Heart right ventricle (tissue), 16 donors: ENCODE measurements around the gene CYP2W1. TPM values are rescaled to one million over a fixed set of nuclear protein-coding genes. Genes with fewer than 3 reads are reported as not detected.
A peak's percentile ranks its signal among the peaks of the same experiment; 100 is the strongest.

Source experiments
- ATAC-seq, 8 donors: fragments of 200-7000 bp; cut with Tn5 transposase; one replicate each; pipeline ENCODE4 v1.9.1; 2020; ENCODE audit warnings: mild to moderate bottlenecking in 8 of 8, moderate library complexity in 8 of 8, moderate number of reproducible peaks in 1 of 8
- DNase-seq, 2 donors: peaks; one replicate each; pipeline ENCODE4 v3.0.0-alpha.2; 2020
- H3K27ac ChIP-seq, 10 donors: fragments of 200-600 bp; sonication (generic) in 2 of 10; one replicate each; pipeline versions ENCODE4 v1.5.0 to v1.8.0; 2020 to 2022; ENCODE audit warnings: mild to moderate bottlenecking in 3 of 10
- H3K27me3 ChIP-seq, 7 donors: fragments of 200-600 bp; one replicate each; pipeline ENCODE4 v1.8.0; 2021 to 2022; ENCODE audit warnings: mild to moderate bottlenecking in 2 of 7
- H3K36me3 ChIP-seq, 9 donors: fragments of 200-600 bp; sonication (generic) in 1 of 9; one replicate each; pipeline versions ENCODE4 v1.5.0 to v1.8.0; 2020 to 2022; ENCODE audit warnings: mild to moderate bottlenecking in 2 of 9
- H3K4me1 ChIP-seq, 9 donors: fragments of 200-600 bp; sonication (generic) in 1 of 9; one replicate each; pipeline versions ENCODE4 v1.5.0 to v1.8.0; 2020 to 2022; ENCODE audit warnings: mild to moderate bottlenecking in 4 of 9
- H3K4me3 ChIP-seq, 10 donors: fragments of 200-600 bp; sonication (generic) in 2 of 10; one replicate each; pipeline versions ENCODE4 v1.5.0 to v1.8.0; 2020 to 2022; ENCODE audit warnings: mild to moderate bottlenecking in 7 of 10, moderate library complexity in 2 of 10
- H3K9me3 ChIP-seq, 11 donors: fragments of 200-600 bp in 10 of 11; sonication (generic) in 2 of 11; one replicate each; pipeline versions ENCODE4 v1.5.0 to v1.8.0; 2013 to 2022; ENCODE audit warnings: mild to moderate bottlenecking in 2 of 11, control low read depth in 1 of 11, moderate library complexity in 1 of 11
- WGBS, 2 donors: extraction: QIAGEN DNeasy Blood & Tissue Kit; methylation state at CpG; one replicate each; pipeline ENCODE4 v1.1.7; 2013; ENCODE audit warnings: inconsistent platforms in 1 of 2; 5-methylcytosine and 5-hydroxymethylcytosine counted together
- intact Hi-C, 10 donors: fragments of 100-400 bp; cut with DNase I; formaldehyde crosslinking; loops; one replicate each; pipeline versions ENCODE4 v1.11.1 to v1.14.2; 2022
- polyA plus RNA-seq, 2 donors: library from polyadenylated mRNA; stranded (reverse); fragments of 200-250 nt; gene quantifications; one replicate each; pipeline ENCODE4 v1.2.3, GENCODE V29; 2013
- total RNA-seq, 10 donors: library from RNA; stranded (reverse); fragmentation: NEBNext Ultra II Directional in 3 of 10; extraction: Animal tissue kit (Norgen Biotek cat#: 25700) in 3 of 10; gene quantifications; one replicate each; pipeline versions ENCODE4 v1.2.1 to v1.2.4, GENCODE V29; 2021 to 2023
- TF ChIP-seq, protein P1 (sequence below), 9 donors: fragments of 200-600 bp; sonication (generic) in 2 of 9; IDR thresholded peaks; one replicate each; pipeline versions ENCODE4 v1.5.0 to v1.8.0; 2021 to 2022; ENCODE audit warnings: antibody characterized with exemption in 9 of 9, mild to moderate bottlenecking in 5 of 9, moderate library complexity in 1 of 9
- donor health status: Arrhythmogenic right ventricular cardiomyopathy.
- donor health status: ischemic (EF 13 %, LVEDD 7.1; RV severe dilation, severe dysfunction).
- donor health status: healthy with polysubstance abuse.
- donor health status: DM: no; HTN: yes; CAD: no.
- donor health status: DM: no; HTN: no; CAD: no.
- donor health status: ischemic (EF 25% LVEDD 6.9; RV normal size, moderate dysfunction).
- donor health status: ischemic (EF 25% LVEDD 5.7; RV mildly dilated, moderate dysfunction).
- donor health status: healthy.
- donor health status: DM: yes; HTN: yes; CAD: no.
- donor health status: Ischemic cardiomyopathy.
- donor health status: ischemic (EF 35%, LVEDD 5.7; RV mildly dilated, moderate dysfunction).
- donor health status: nonischemic (EF 11% LVEDD 7.7; RV severe dilation, severe dysfunction).
- donor health status: DM: yes; HTN: yes; CAD: no.
- donor health status: PGD.
- donor health status: ischemic (EF 29% LVEDD 5.4; RV normal size, mild dysfunction).
- donor health status: nonischemic (EF 23%, LVEDD 6.1; RV moderate dilation, normal function).

The CYP2W1 gene
- total and polyA plus RNA-seq, 12 donors = not detected

DNA sequence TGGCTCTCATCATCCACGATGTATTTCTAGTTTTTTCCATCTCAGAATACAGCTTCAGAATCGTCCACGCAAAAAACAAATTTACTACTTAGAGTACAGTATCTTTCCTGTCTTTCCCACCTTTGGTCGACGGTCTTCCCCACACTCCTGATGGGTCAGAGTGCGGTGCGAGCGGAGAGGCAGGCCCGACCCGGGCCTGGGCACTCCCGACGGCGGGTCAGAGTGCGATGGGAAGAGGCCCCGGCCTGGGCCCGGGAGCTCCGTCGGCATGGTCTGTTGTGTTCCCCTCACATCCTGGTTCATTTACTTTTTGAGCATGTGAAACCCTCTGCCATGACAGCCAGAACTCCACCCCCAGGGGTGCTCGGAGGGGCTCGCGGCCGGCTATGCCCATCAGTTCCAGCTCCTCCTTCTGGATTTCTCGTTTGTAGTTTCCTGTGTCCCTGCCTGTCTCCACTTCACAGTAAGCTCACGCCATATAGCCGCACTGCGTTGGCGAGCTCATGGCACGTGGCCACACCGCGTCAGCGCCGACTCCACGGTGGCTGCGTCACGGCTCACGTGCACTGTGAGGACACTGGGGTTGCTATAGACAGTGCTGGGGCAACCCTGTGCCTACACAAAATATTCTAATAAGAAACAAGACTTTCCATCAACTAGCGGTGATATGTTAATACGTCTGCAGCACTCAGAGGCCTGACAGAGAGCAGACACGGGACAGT lies 15.5 kb upstream of the CYP2W1 start:
- Histone ChIP-seq H3K9me3 (no peaks in the 10 kb centered on the region), H3K4me1 (peaks cover 21 to 67% (median 55%) of the 10 kb centered on the region in 9 donors), H3K27ac (peak overlapping the region in 6 of 10 donors; percentile 14 to 56 (median 44)), H3K27me3 (peaks cover 0 to 4% (median 0%) of the 10 kb centered on the region in 7 donors), H3K36me3 (peaks cover 0 to 63% (median 42%) of the 10 kb centered on the region in 9 donors), H3K4me3 (no peak overlapping the region)
- DNase-seq (no peak), ATAC-seq (peak in 2 of 8 donors; percentile 19 to 22)
- 88 to 89% methylated on average over 39 of the region's 39 CpGs for WGBS, 2 donors
- TF ChIP-seq, protein P1, sequence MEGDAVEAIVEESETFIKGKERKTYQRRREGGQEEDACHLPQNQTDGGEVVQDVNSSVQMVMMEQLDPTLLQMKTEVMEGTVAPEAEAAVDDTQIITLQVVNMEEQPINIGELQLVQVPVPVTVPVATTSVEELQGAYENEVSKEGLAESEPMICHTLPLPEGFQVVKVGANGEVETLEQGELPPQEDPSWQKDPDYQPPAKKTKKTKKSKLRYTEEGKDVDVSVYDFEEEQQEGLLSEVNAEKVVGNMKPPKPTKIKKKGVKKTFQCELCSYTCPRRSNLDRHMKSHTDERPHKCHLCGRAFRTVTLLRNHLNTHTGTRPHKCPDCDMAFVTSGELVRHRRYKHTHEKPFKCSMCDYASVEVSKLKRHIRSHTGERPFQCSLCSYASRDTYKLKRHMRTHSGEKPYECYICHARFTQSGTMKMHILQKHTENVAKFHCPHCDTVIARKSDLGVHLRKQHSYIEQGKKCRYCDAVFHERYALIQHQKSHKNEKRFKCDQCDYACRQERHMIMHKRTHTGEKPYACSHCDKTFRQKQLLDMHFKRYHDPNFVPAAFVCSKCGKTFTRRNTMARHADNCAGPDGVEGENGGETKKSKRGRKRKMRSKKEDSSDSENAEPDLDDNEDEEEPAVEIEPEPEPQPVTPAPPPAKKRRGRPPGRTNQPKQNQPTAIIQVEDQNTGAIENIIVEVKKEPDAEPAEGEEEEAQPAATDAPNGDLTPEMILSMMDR (IDR thresholded peaks at IDR 0.05) = no peak
- intact Hi-C loops = loop anchor here in 1 of 10 donors (10.0 kb wide), 2 partner anchors 83 to 183 kb away; no protein-coding TSS in a partner anchor

DNA sequence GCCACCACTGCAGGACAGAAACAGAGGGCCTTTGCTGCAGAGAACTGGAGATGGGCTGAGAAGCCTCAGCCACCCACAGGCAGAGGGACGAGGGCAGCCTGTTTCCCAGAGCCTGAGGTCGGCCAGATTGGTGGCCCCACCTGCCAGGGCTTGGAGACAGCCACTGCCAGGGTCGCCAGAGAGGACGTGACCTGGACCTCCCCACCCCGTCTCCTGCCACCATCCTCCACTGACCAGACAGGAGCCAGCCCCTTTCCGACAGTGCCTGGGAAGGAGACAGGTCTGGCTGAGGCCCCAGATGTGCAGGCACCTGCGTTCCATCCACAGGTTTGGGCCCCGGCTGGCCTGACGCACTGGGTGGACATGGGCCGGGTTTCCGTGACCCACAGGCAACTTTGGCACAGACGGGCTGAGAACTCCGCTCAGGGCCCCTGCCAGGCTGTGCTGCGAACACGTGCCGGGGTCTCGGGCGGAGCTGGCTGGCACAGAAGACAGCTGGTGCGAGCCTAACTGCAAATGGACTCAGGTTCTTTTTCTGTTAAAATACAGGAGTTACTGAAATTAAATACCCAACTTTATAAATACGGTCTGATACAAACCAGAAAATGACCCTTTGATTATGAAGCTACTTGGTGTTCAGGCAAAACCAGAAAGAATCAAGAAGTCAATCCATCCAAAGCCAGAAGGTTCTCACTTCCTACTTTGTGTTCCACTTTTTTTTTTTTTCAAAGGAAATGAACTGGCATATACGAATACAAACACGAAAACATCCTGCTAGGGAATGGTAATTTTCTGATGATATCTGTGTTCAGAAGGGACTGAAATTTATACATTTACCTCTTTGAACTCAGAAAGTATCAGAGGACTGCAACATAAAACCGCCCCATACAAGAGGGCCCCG lies 14.5 kb upstream of the CYP2W1 start:
- no peak for DNase-seq
- WGBS, 2 donors = 85 to 90% methylated on average over 24 of the region's 24 CpGs
- Histone ChIP-seq H3K9me3 (no peaks in the 10 kb centered on the region), H3K27ac (peak overlapping the region in 6 of 10 donors; percentile 14 to 56 (median 44)), H3K27me3 (no peaks in the 10 kb centered on the region), H3K36me3 (peaks cover 0 to 72% (median 42%) of the 10 kb centered on the region in 9 donors), H3K4me3 (no peak overlapping the region), H3K4me1 (peaks cover 23 to 76% (median 58%) of the 10 kb centered on the region in 9 donors)
- intact Hi-C loops = loop anchor here in 1 of 10 donors (10.0 kb wide), 2 partner anchors 84 to 184 kb away; no protein-coding TSS in a partner anchor
- ATAC-seq = peak in 1 of 8 donors; percentile 2
- TF ChIP-seq, protein P1 (IDR thresholded peaks at IDR 0.05) = no peak

DNA sequence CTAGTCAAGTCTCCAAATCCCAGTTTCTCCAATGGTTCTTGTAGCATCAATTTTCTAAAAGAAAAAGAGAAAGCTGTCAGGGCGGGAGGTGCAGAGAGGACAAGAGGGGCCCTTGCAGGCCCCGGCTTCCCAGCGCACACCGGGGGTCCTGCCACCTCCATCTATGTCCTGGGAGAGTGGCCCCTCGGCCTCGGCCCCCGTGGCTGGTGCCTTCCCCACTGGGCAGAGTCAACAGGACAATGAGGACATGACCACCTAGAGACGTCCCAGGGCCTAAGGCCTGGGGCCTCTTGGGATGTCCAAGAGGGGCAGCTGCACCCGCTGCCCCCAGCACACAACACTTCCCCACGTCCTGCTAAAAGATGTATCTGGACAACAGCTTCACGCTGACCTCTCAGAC lies 13.6 kb upstream of the CYP2W1 start:
- no peak for ATAC-seq
- 93% methylated on average over 11 of the region's 11 CpGs for WGBS, 2 donors
- no peak for DNase-seq
- peaks cover 19 to 76% (median 58%) of the 10 kb centered on the region in 9 donors for H3K4me1 ChIP-seq
- no peaks in the 10 kb centered on the region for H3K27me3 ChIP-seq
- no peaks in the 10 kb centered on the region for H3K9me3 ChIP-seq
- intact Hi-C loops = loop anchor here in 1 of 10 donors (10.0 kb wide), 2 partner anchors 85 to 185 kb away; no protein-coding TSS in a partner anchor
- TF ChIP-seq, protein P1 (IDR thresholded peaks at IDR 0.05) = no peak
- H3K4me3 ChIP-seq = no peak overlapping the region
- H3K27ac ChIP-seq = peak overlapping the region in 2 of 10 donors; percentile 31 to 56
- peaks cover 0 to 74% (median 42%) of the 10 kb centered on the region in 9 donors for H3K36me3 ChIP-seq

DNA sequence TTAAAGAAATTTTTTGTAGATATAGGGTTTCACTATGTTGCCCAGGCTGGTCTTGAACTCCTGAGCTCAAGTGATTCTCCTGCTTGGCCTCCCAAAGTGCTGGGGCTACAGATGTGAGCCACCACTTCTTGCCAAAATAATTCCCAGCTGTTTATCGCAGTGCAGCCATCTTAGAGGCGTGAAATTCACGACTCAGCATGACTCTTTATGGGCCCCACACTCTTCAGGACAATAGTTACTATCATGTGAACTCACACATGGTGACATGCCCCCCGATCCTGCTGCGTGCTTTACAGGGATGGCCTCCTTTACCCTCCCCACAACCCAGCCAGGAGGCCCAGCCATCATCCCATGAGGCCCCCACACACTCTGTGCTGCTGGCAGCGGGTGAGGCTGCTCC lies 12.2 kb upstream of the CYP2W1 start:
- Histone ChIP-seq H3K27ac (no peak overlapping the region), H3K27me3 (no peaks in the 10 kb centered on the region), H3K36me3 (peaks cover 0 to 74% (median 42%) of the 10 kb centered on the region in 9 donors), H3K4me3 (no peak overlapping the region), H3K4me1 (peaks cover 7 to 67% (median 52%) of the 10 kb centered on the region in 9 donors), H3K9me3 (no peaks in the 10 kb centered on the region)
- WGBS, 2 donors = 83 to 91% methylated on average over 6 of the region's 6 CpGs
- DNase-seq (no peak), ATAC-seq (no peak)
- TF ChIP-seq, protein P1 (IDR thresholded peaks at IDR 0.05) = no peak
- intact Hi-C loops = no loop called here
